Measurements from ENCODE around the gene ZSWIM4.

DNA sequence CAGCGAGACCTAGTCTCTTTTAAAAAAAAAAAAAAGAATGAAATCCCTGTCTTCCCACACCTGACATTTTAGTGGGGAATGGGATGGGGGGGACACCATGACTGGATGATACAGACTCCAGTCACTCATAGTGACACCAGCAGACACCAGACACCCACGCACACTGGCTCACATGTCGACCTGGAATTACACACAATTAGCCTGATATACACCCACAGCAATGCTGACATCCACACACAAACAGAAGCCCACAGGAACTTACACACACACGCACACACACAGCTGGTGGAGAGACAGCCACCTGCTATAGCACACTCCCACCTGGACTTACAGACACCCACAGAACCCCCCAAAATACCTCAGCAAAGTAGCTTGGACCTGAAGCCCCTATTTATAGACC, 73.4 kb downstream of the ZSWIM4 start:
- TF ChIP-seq, protein P1, sequence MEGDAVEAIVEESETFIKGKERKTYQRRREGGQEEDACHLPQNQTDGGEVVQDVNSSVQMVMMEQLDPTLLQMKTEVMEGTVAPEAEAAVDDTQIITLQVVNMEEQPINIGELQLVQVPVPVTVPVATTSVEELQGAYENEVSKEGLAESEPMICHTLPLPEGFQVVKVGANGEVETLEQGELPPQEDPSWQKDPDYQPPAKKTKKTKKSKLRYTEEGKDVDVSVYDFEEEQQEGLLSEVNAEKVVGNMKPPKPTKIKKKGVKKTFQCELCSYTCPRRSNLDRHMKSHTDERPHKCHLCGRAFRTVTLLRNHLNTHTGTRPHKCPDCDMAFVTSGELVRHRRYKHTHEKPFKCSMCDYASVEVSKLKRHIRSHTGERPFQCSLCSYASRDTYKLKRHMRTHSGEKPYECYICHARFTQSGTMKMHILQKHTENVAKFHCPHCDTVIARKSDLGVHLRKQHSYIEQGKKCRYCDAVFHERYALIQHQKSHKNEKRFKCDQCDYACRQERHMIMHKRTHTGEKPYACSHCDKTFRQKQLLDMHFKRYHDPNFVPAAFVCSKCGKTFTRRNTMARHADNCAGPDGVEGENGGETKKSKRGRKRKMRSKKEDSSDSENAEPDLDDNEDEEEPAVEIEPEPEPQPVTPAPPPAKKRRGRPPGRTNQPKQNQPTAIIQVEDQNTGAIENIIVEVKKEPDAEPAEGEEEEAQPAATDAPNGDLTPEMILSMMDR (IDR thresholded peaks at IDR 0.05): no peak
- TF ChIP-seq POLR2A (IDR thresholded peaks at IDR 0.05): no peak
